SKM-1 treated with dmso at 0.1 percent for 144 hours (cell line): ENCODE results near the gene SELENOW.
"Not testable (repeated sequence)": the region's sequence is repeated elsewhere in the genome, so short reads cannot be mapped to it uniquely, and the experiment has no call there.

Source experiments
- DNase-seq: peaks from one replicate; lab custom pipeline; 2025; ENCODE audit not compliant: unreplicated experiment; lab: John Stamatoyannopoulos, UW

The SELENOW gene

DNA sequence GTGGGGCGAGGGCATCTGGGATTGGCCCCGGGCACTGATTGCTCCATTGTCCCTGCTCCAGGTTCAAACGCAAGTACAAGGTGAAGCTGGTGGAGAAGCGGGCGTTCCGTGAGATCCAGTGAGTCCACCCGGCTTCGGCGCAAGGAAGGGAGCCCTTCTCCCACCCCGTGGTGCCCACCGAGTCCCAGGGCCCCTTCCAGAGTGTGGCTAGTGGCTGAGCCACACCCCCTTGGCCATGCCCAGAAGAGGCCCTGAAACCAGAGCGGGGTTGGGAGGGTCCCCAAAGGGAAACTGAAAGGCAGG is 21.9 kb upstream of the SELENOW start:
- DNase-seq, result no peak

GRCh38 chr19:47756953-47757608 is 21.4 kb upstream of the SELENOW start:
- no peak for DNase-seq

- DNase-seq, result no peak
These were observed 20.7 kb upstream of the SELENOW start for GRCh38 chr19:47757617-47758442.

GRCh38 chr19:47758443-47758804 is 20.1 kb upstream of the SELENOW start:
- no peak for DNase-seq

DNA sequence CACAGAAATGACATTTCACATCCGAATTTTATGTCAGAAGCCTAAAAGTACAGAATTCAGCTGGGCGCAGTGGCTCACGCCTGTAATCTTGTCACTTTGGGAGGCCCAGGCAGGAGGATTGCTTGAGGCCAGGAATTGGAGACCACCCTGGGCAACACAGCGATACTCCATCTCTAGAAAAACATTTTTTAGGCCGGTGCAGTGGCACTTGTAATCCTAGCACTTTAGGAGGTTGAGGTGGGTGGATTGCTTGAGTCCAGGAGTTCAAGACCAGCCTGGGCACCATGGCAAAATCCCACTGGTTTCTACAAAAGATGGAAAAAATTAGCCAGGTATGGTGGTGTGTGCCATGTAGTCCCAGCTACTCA is 17.9 kb upstream of the SELENOW start:
- no peak for DNase-seq

DNA sequence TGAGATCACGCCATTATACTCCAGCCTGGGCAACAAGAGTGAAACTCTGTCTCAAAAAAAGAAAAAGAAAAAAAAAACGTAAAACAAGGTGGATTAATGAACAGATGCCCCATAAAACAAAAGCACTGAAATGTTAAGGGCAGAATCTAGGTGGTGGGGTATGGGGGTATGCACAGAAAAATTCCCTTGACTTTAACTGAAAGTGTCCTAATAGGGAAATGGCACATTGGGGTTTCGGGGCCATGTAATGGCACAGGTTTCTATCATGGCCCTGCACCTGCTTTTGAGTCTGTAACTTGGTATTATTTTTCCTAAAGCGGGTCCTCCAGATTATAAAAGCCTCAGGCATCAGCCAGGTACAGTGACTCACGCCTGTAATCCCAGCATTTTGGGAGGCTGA is 16.9 kb upstream of the SELENOW start:
- no peak for DNase-seq

DNA sequence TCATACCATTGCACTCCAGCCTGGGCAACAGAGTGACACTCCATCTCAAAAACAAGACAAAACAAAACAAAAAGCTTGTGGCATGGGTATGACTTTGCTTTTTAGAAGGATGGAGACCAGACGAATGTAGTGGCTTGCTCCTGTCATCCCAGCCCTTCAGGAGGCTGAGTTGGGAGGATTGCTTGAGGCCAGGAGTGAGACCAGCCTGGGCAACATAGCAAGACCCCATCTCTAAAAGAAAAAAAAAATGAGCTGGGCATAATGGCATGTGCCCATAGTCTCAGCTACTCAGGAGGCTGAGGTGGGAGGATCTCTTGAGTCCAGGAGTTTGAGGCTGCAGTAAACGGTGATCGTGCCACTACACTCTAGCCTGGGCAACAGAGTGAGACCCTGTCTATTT is 16.4 kb upstream of the SELENOW start:
- no peak for DNase-seq

DNA sequence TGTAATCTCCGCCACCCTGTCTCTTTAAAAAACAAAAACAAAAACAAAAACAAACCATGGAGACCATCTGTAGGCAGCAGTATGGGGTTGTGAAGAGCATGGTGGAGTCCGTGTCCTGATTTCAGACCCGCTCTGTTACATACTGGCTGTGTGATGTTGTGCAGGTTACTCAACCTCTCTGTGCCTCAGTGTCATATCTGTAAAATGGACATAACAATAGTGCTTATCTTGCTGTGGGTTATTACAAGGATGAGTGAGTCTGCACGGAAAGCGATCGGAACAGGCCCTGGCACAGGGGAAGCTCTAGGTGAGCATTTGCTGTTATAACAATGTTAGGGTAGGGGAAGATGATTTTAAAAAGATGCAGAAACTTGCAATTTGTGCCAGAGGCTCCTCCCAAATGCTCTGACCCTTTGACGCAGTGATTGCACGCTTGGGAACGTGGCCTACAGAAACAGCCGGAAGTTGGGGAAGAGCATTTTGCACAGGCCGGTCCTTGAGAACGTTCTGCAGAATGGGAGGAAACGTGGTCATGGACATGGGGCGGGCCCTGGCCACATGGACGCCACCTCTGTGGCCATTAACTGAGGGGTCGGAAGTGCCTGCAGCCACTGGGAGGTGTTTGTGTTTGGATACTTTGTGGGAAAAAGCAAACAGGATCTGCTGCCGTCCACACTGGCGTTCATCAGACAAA is 15.7 kb upstream of the SELENOW start:
- no peak for DNase-seq

DNA sequence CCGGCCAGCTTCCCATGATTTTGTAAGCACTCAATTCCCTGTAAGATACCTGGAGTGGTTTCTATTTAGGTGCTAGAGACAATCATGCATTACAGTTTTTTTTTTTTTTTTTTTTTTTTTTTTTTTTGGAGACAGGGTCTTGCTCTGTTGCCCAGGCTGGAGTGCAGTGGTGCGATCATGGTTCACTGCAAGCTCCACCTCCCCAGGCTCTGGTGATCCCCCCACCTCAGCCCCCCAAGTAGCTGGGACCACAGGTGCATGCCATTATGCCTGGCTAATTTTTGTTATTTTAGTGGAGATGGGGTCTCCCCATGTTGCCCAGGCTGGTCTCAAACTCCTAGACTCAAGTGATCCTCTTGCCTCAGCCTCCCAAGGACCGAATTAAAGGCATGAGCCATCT is 13.8 kb upstream of the SELENOW start:
- not testable (repeated sequence) for DNase-seq

GRCh38 chr19:47765523-47766358 is 12.8 kb upstream of the SELENOW start:
- DNase-seq, result no peak

DNA sequence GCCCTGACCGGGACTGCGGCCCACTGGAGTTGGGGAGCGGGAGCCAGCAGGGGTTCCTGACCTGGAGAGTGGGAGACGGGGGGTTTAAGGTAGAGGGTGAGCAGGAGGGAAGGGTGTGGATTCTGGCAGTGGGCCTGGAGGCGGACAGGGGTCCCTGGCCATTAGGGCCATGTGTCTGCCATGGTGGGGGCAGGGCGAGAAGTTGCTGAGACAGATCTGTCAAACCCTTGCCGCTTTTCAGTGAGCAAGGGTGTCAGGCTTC is 12.2 kb upstream of the SELENOW start:
- DNase-seq, result no peak

GRCh38 chr19:47766670-47767069 is 11.8 kb upstream of the SELENOW start:
- no peak for DNase-seq

- DNase-seq, result no peak
These were observed 11.2 kb upstream of the SELENOW start for GRCh38 chr19:47767349-47767748.

DNA sequence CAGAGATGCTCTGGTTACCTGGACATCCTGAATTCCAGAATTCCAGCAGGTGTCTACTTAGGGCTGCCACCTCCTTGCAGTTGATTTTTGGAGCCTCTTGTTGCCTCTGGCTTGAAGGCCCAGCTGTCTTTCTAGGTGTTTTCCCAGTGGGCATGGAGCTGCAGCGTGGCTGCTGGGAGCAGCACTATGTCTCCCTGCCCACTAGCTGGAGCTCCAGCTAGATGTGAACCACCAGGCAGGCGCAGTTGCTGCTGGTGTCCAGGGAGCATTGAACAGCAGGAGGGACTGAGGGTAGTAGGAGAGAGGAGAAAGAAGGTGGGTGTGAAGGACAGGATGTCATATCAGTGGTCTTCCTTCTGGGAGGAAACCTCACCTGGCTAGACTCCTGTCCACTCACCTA is 9.9 kb upstream of the SELENOW start:
- DNase-seq, result no peak

GRCh38 chr19:47769534-47769933 is 9.0 kb upstream of the SELENOW start:
- no peak for DNase-seq

DNA sequence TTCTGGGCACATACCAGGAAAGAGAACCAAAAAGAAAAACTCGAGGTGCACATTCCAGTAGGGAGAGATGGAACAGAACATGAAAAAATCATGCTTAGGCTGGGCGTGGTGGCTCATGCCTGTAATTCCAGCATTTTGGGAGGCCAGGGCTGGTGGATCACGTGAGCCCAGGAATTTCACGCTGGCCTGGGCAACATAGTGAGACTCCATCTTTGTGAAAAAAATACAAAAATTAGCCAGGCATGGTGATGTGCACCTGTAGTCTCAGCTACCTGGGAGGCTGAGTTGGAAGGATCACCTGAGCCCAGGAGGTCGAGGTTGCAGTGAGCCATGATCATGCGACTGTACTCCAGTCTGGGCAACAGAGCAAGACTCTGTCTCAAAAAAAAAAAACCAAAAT is 7.2 kb upstream of the SELENOW start:
- not testable (repeated sequence) for DNase-seq

DNA sequence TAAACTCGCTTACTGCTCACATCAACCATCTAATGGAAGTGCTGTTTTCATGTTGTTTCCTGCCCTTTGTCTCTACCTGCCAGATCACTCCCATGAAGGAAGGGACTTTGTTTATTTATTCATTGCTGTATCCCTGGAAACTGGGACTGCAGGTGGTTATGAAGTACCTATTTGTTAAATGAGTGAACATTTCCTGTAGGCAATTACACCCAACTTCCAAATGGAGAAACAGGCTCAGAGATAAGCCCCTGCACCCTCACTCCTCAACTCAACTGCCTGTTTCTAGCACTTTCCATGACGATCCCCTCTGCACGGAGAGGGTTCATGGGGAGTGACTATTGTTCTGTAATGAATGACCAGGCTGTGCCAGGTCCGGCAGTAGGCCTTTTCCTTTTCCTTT is 1.9 kb upstream of the SELENOW start:
- DNase-seq, result no peak

DNA sequence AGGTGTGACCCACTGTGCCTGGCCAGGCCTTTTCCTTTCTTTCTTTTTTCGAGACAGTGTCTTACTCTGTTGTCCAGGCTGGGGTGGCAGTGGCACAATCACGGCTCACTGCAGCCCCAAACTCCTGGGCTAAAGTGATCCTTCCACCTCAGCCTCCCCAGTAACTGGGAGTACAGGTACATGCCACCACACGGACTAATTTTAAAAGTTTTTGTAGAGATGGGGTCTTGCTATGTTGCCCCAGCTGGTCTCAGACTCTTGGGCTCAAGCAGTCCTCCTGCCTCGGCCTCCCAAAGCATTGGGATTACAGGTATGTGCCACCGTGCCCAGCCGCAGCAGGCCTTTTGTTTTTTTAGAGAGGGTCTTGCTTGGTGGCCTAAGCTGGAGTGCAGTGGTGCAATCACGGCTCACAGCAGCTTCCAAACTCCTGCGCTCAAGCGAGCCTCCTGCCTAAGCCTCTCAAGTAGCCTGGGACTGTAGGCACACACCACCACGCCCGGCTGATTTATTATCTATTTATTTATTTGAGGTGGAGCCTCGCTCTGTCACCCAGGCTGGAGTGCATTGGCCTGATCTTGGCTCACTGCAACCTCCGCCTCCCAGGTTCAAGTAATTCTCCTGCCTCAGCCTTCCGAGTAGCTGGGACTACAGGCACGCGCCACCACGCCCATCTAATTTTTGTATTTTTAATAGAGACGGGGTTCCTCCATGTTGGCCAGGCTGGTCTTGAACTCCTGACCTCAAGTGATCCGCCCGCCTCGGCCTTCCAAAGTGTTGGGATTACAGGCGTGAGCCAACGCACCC is 1.1 kb upstream of the SELENOW start:
- DNase-seq, result not testable (repeated sequence)

DNA sequence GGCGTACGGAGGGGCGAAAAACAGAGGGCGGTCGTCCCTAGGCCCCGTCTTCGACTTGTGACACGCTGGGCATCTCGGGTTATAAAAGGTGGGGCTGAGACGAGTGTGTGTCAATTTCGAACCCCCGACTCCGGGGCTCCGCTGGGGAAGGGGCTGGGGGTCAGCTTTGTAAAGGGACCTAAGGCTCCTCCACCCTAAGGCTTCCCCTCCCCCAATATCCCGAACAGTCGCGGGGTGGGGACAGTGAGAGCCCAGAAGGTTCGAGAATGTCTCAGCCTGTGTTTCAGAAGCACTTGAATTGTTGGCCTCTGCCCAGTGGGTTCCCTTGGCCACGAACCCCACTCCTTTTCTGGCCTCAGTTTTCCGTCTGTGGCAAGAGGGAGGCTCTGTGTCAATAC is 450 bp downstream of the SELENOW start:
- DNase-seq, result no peak

- no peak for DNase-seq
These were observed 1.2 kb downstream of the SELENOW start for GRCh38 chr19:47779524-47780214.

- no peak for DNase-seq
These were observed 1.7 kb downstream of the SELENOW start for GRCh38 chr19:47780215-47780551.
